GM21825 (cell line): Measurements from ENCODE around the gene ENTPD1.
"Not testable (repeated sequence)": the region's sequence is repeated elsewhere in the genome, so short reads cannot be mapped to it uniquely, and the experiment has no call there.

Experiments used
- ATAC-seq: cut with Tn5 transposase; IDR thresholded peaks from one replicate; pipeline ENCODE4 v1.9.1; 2021; ENCODE audit warnings: mild to moderate bottlenecking, moderate library complexity; ENCODE audit not compliant: unreplicated experiment

The ENTPD1 gene

GRCh38 chr10:95907456-95908253 is 151.7 kb downstream of the ENTPD1 start, which contains the start of gene CC2D2B:
TSS of gene CC2D2B (plus strand) at chr10:95907975. CDS start at chr10:95911324, 3,349 bp downstream.
- ATAC-seq = peak; percentile 87

GRCh38 chr10:95908450-95908849 is 152.5 kb downstream of the ENTPD1 start:
- no peak for ATAC-seq

- no peak for ATAC-seq
Observed at GRCh38 chr10:95909561-95909960, 153.6 kb downstream of the ENTPD1 start.

- ATAC-seq = not testable (repeated sequence)
Observed at GRCh38 chr10:95916039-95916438, 160.1 kb downstream of the ENTPD1 start.
